HG02798 (cell line): ENCODE results near the gene KLHL40.

ENCODE experiments used
- ATAC-seq: cut with Tn5 transposase; IDR thresholded peaks from one replicate; pipeline ENCODE4 v1.9.1; 2021; ENCODE audit warnings: mild to moderate bottlenecking; ENCODE audit not compliant: unreplicated experiment, poor library complexity

Gene KLHL40

GRCh38 chr3:42734263-42734860, 49.0 kb downstream of the KLHL40 start:
- ATAC-seq = no peak

- no peak for ATAC-seq
Observed at GRCh38 chr3:42735019-42735418, 49.7 kb downstream of the KLHL40 start.

DNA sequence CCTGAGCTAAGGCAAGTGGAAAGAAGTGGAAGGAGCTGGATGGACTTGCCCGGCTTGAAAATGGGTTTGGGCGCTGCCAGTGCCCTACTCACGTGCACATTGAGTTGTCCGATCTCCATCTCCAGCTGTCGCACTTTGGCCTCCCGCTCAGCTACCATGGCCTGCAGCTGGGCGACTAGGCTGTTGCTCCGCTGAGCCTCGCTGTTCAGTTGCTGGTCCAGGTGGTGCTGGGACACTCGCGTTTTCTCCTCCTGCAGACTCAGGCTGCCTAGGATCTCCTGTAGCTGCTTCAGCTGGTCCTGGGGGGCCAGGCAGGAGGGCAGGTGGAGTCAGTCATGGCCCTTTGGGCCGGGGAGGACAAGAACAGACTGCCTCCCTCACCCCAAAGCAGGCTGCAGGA, 50.3 kb downstream of the KLHL40 start:
- no peak for ATAC-seq

GRCh38 chr3:42736081-42736480, 50.7 kb downstream of the KLHL40 start:
- ATAC-seq = no peak

DNA sequence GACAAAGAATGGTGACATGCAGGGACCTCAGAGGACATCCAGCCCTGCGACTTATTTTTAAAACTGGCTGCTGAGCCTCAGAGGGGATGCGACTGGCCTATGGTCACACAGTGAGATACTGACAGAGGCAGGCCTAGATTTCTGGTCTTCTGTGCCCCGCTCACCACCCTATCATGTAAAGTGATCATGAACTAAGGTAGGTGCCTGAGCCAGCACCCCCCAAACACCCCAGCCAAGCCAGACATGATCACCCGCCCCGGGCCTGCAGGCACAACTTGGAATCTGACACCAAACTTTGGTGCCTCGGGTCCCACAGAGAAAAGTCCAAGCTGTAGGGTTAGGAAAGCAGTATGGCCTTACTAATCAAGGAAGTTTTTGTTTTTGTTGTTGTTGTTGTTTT, 51.2 kb downstream of the KLHL40 start:
- ATAC-seq = no peak

GRCh38 chr3:42739401-42740158, 54.2 kb downstream of the KLHL40 start:
- no peak for ATAC-seq

- ATAC-seq = no peak
Observed at GRCh38 chr3:42741796-42742195, 56.5 kb downstream of the KLHL40 start.
